H1 (cell line): ENCODE results near the gene LTB4R. TPM values are rescaled to one million over a fixed set of nuclear protein-coding genes. Genes with fewer than 3 reads are reported as not detected.

Experiments used
- CTCF ChIA-PET: fragments of 300-600 bp; sonication (Branson Sonifier 250); formaldehyde crosslinking; loops from one replicate; lab custom pipeline; 2021; ENCODE audit not compliant: partially characterized antibody; lab: Charles Lee
- POLR2A ChIA-PET: fragments of 300-600 bp; sonication (Branson Sonifier 250); formaldehyde crosslinking; loops from one replicate; lab custom pipeline; 2021; ENCODE audit warnings: inconsistent platforms; ENCODE audit not compliant: partially characterized antibody; lab: Charles Lee
- DNase-seq, 2 experiments: peaks; one replicate each; pipeline versions ENCODE4 v3.0.0 to v3.0.0-alpha.2; 2010 to 2022; ENCODE audit warnings: low spot score in 2 of 2, low read depth in 1 of 2, mixed read lengths in 1 of 2
- FAIRE-seq: peaks from 2 replicates; lab custom pipeline; 2011; peaks lifted over from hg19 to GRCh38; lab: Jason Lieb, UNC
- H2AFZ ChIP-seq: 2 replicates; pipeline ENCODE4 v1.8.1; 2012; ENCODE audit warnings: low read length, inconsistent platforms
- H2AK5ac ChIP-seq: 2 replicates; pipeline ENCODE4 v1.6.1; 2013; ENCODE audit warnings: low read depth, low read length
- H2BK120ac ChIP-seq: replicated peaks from 2 replicates; pipeline ENCODE3; 2013; ENCODE audit warnings: low read depth, low read length, inconsistent platforms
- H2BK12ac ChIP-seq: 2 replicates; pipeline ENCODE4 v1.6.1; 2013; ENCODE audit warnings: low read depth, low read length
- H2BK15ac ChIP-seq: 2 replicates; pipeline ENCODE4 v1.6.1; 2013; ENCODE audit warnings: low read length
- H2BK20ac ChIP-seq: 2 replicates; pipeline ENCODE4 v1.6.1; 2013; ENCODE audit warnings: low read length
- H2BK5ac ChIP-seq: 2 replicates; pipeline ENCODE4 v1.6.1; 2013; ENCODE audit warnings: low read depth, low read length
- H3K14ac ChIP-seq: 2 replicates; pipeline ENCODE4 v1.6.1; 2013; ENCODE audit warnings: inconsistent platforms; ENCODE audit not compliant: insufficient read length
- H3K18ac ChIP-seq: 2 replicates; pipeline ENCODE4 v1.6.1; 2013; ENCODE audit warnings: low read length; ENCODE audit errors: extremely low read depth
- H3K23ac ChIP-seq: 2 replicates; pipeline ENCODE4 v1.6.1; 2013; ENCODE audit warnings: inconsistent platforms; ENCODE audit not compliant: insufficient read length
- H3K23me2 ChIP-seq: 2 replicates; pipeline ENCODE4 v1.6.1; 2013; ENCODE audit warnings: low read depth, low read length
- H3K27ac ChIP-seq: 2 replicates; pipeline ENCODE4 v1.6.1; 2011; ENCODE audit warnings: low read depth, low read length, inconsistent platforms
- H3K27me3 ChIP-seq, 4 experiments: replicated peaks in 1 of 4; 1 replicate in 1 of 4; 2 replicates in 3 of 4; pipeline versions ENCODE4 v1.6.1 to v1.8.1; 2011 to 2013; ENCODE audit warnings: low read length in 3 of 4, mild to moderate bottlenecking in 3 of 4, inconsistent platforms in 2 of 4, mixed read lengths in 2 of 4, moderate library complexity in 1 of 4; ENCODE audit not compliant: control insufficient read depth in 3 of 4, insufficient read depth in 3 of 4; ENCODE audit errors: extremely low read depth in 1 of 4
- H3K36me3 ChIP-seq, 4 experiments: 2 replicates each; pipeline versions ENCODE4 v1.6.1 to v1.8.1; 2011 to 2013; ENCODE audit warnings: mild to moderate bottlenecking in 4 of 4, low read length in 3 of 4, moderate library complexity in 2 of 4, control low read depth in 1 of 4, inconsistent platforms in 1 of 4; ENCODE audit not compliant: insufficient read depth in 4 of 4, control insufficient read depth in 2 of 4
- H3K4ac ChIP-seq: replicated peaks from 2 replicates; pipeline ENCODE3; 2013; ENCODE audit warnings: low read length, low read depth, mixed read lengths, inconsistent platforms; ENCODE audit not compliant: insufficient read length
- H3K4me1 ChIP-seq, 4 experiments: replicated peaks in 1 of 4; 1 replicate in 1 of 4; 2 replicates in 3 of 4; pipeline versions ENCODE4 v1.6.1 to v1.8.1; 2011 to 2013; ENCODE audit warnings: low read length in 3 of 4, inconsistent platforms in 2 of 4, mixed read lengths in 1 of 4; ENCODE audit not compliant: insufficient read depth in 4 of 4, control insufficient read depth in 3 of 4
- H3K4me2 ChIP-seq, 2 experiments: 2 replicates each; pipeline versions ENCODE4 v1.6.1 to v1.8.1; 2011 to 2013; ENCODE audit warnings: low read depth in 2 of 2, low read length in 2 of 2, control low read depth in 1 of 2, inconsistent platforms in 1 of 2, mild to moderate bottlenecking in 1 of 2; ENCODE audit not compliant: insufficient read depth in 1 of 2
- H3K4me3 ChIP-seq, 4 experiments: fragments of 200-600, 300-600 bp in 1 of 4; sonication (generic), shearing (Covaris generic), sonication (Bioruptor Twin) in 1 of 4; 2 replicates each; pipeline versions ENCODE4 v1.5.1 to v1.8.1; 2011 to 2016; ENCODE audit warnings: low read length in 4 of 4, low read depth in 3 of 4, control low read depth in 2 of 4, inconsistent platforms in 2 of 4, mild to moderate bottlenecking in 2 of 4, mixed read lengths in 1 of 4, moderate library complexity in 1 of 4; ENCODE audit not compliant: insufficient read depth in 2 of 4; ENCODE audit errors: extremely low read depth in 1 of 4
- H3K56ac ChIP-seq: replicated peaks from 2 replicates; pipeline ENCODE3; 2013; ENCODE audit warnings: low read depth, mild to moderate bottlenecking, mixed read lengths, low read length, inconsistent platforms; ENCODE audit not compliant: insufficient read length
- H3K79me1 ChIP-seq: 2 replicates; pipeline ENCODE4 v1.6.1; 2013; ENCODE audit warnings: low read depth, low read length, control low read depth
- H3K79me2 ChIP-seq, 2 experiments: 2 replicates each; pipeline versions ENCODE4 v1.6.1 to v1.8.1; 2012 to 2013; ENCODE audit warnings: low read length in 2 of 2, mild to moderate bottlenecking in 2 of 2, inconsistent platforms in 1 of 2; ENCODE audit not compliant: insufficient read depth in 2 of 2, control insufficient read depth in 1 of 2
- H3K9ac ChIP-seq, 4 experiments: replicated peaks in 1 of 4; 1 replicate in 1 of 4; 2 replicates in 3 of 4; pipeline versions ENCODE4 v1.6.1 to v1.8.1; 2011 to 2013; ENCODE audit warnings: low read depth in 3 of 4, low read length in 3 of 4, control low read depth in 2 of 4, mild to moderate bottlenecking in 2 of 4, moderate library complexity in 2 of 4, inconsistent platforms in 1 of 4; ENCODE audit errors: extremely low read depth in 1 of 4
- H3K9me3 ChIP-seq, 2 experiments: 2 replicates each; pipeline versions ENCODE4 v1.6.1 to v1.8.1; 2012 to 2013; ENCODE audit warnings: mild to moderate bottlenecking in 2 of 2, moderate library complexity in 2 of 2, control low read depth in 1 of 2, inconsistent platforms in 1 of 2, low read depth in 1 of 2, low read length in 1 of 2, mixed read lengths in 1 of 2; ENCODE audit not compliant: insufficient read depth in 2 of 2
- H4K20me1 ChIP-seq, 2 experiments: replicated peaks in 1 of 2; 2 replicates each; pipeline versions ENCODE3 to v1.8.1; 2011 to 2013; ENCODE audit warnings: inconsistent platforms in 2 of 2, low read length in 2 of 2, mild to moderate bottlenecking in 1 of 2; ENCODE audit not compliant: insufficient read depth in 2 of 2, control insufficient read depth in 1 of 2
- H4K5ac ChIP-seq: 2 replicates; pipeline ENCODE4 v1.6.1; 2013; ENCODE audit warnings: low read length, low read depth, mixed read lengths, inconsistent platforms; ENCODE audit not compliant: insufficient read length
- H4K8ac ChIP-seq: 2 replicates; pipeline ENCODE4 v1.8.0; 2013; ENCODE audit warnings: mild to moderate bottlenecking, moderate library complexity, low read length, inconsistent platforms; ENCODE audit not compliant: insufficient read depth; ENCODE audit errors: extremely low read depth
- H4K91ac ChIP-seq: replicated peaks from 2 replicates; pipeline ENCODE3; 2013; ENCODE audit warnings: low read length, mixed read lengths, inconsistent platforms; ENCODE audit not compliant: insufficient read length
- CHD2 ChIP-seq: IDR thresholded peaks from 2 replicates; pipeline ENCODE4 v1.6.1; 2012; ENCODE audit warnings: low read length, improper control_type of control experiment
- EP300 ChIP-seq, 2 experiments: IDR thresholded peaks; 1 replicate in 1 of 2; 2 replicates in 1 of 2; pipeline ENCODE4 v1.6.1; 2011 to 2012; ENCODE audit warnings: low read depth in 2 of 2, low read length in 2 of 2, mild to moderate bottlenecking in 2 of 2, borderline replicate concordance in 1 of 2, inconsistent platforms in 1 of 2, moderate library complexity in 1 of 2
- HDAC2 ChIP-seq, 2 experiments: fragments of 300-600 bp in 1 of 2; sonication (generic) in 1 of 2; IDR thresholded peaks; 2 replicates each; pipeline ENCODE4 v1.6.1; 2011 to 2012; ENCODE audit warnings: low read depth in 2 of 2, low read length in 2 of 2, mild to moderate bottlenecking in 2 of 2, moderate library complexity in 2 of 2, borderline replicate concordance in 1 of 2, inconsistent platforms in 1 of 2
- JUND ChIP-seq: IDR thresholded peaks from 2 replicates; pipeline ENCODE4 v1.6.1; 2011; ENCODE audit warnings: mild to moderate bottlenecking, improper control_type of control experiment, low read length
- KDM5A ChIP-seq: fragments of 200-600 bp; IDR thresholded peaks from 2 replicates; pipeline ENCODE4 v1.7.1; 2012; ENCODE audit warnings: mild to moderate bottlenecking, low read length, inconsistent platforms, mixed read lengths
- MAX ChIP-seq: IDR thresholded peaks from 2 replicates; pipeline ENCODE4 v1.6.1; 2012; ENCODE audit warnings: inconsistent platforms
- PHF8 ChIP-seq: fragments of 200-600 bp; sonication (generic); conservative IDR thresholded peaks from 2 replicates; pipeline ENCODE4 v1.7.1; 2012; ENCODE audit warnings: low read depth, mild to moderate bottlenecking, inconsistent platforms, low read length, moderate library complexity
- TAF1 ChIP-seq: IDR thresholded peaks from 2 replicates; pipeline ENCODE4 v1.6.1; 2011; ENCODE audit warnings: mild to moderate bottlenecking, low read depth, low read length
- TCF12 ChIP-seq: IDR thresholded peaks from 2 replicates; pipeline ENCODE4 v1.6.1; 2011; ENCODE audit warnings: low read depth, mild to moderate bottlenecking, low read length
- ZNF274 ChIP-seq: IDR thresholded peaks from 2 replicates; pipeline ENCODE4 v1.7.0; 2012; ENCODE audit warnings: low read length, borderline replicate concordance; ENCODE audit errors: extremely low read depth
- WGBS, 2 experiments: shearing (Covaris generic) in 1 of 2; methylation state at CpG; one replicate each; pipeline versions ENCODE4 v1.1.6 to v1.1.7; 2013 to 2015; ENCODE audit warnings: low lambda C conversion rate in 2 of 2, mixed read lengths in 2 of 2, inconsistent platforms in 1 of 2, low coverage in 1 of 2, missing lambda C conversion rate in 1 of 2; ENCODE audit not compliant: insufficient replicate concordance in 2 of 2, insufficient coverage in 1 of 2, insufficient read length in 1 of 2; ENCODE audit errors: extremely low coverage in 1 of 2, missing lambda C conversion rate in 1 of 2; 5-methylcytosine and 5-hydroxymethylcytosine counted together
- polyA plus RNA-seq, 7 experiments: library from polyadenylated mRNA; depleted of rRNA in 3 of 7; stranded (reverse) in 5 of 7; unstranded in 2 of 7; fragments of >200 nt in 5 of 7; fragments of 200-250 nt in 2 of 7; gene quantifications; 1 replicate in 5 of 7; 2 replicates in 1 of 7; 4 replicates in 1 of 7; pipeline versions ENCODE4 v1.2.1 to v1.2.3, GENCODE V29; 2011 to 2013; ENCODE audit warnings: missing spikeins in 2 of 7, mixed read lengths in 2 of 7
- total RNA-seq: library from RNA; stranded (reverse); fragmentation: NEBNext Ultra II Directional; extraction: Animal tissue kit (Norgen Biotek cat#: 25700); gene quantifications from 2 replicates; pipeline ENCODE4 v1.2.1, GENCODE V29; 2021

Gene LTB4R
- total and polyA plus RNA-seq, 2 of the 8 experiments (the other 6 are each of a cell fraction or from before 2014, with no cell fraction given) = 4.1 to 6.7 TPM

DNA sequence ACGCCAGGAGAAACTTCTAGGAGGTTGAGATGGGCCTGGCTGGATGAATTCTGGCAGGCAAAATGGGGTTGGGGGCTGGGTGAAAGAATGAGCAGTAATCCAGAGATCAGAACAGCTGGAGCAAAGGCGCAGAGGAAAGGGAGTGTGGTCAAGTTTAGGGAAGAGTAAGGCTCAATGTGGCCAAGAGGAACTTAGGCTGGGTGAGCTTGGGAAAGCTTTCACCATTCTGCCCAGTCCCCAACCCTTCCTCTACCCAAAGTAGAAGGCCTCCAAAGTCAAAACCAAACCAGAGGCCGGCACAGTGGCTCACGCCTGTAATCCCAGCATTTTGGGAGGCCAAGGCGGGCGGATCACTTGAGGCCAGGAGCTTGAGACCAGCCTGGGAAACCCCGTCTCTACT is 29.7 kb upstream of the LTB4R start:
- H3K4me3 ChIP-seq = no peak overlapping the region
- no peak overlapping the region for H4K8ac ChIP-seq
- H3K9me3 ChIP-seq = no peaks in the 10 kb centered on the region
- CTCF ChIA-PET = interaction anchor here (1.2 to 11.5 kb wide), 8 partner anchors 10 to 39 kb away, joined by 4 to 137 read pairs (median 32); partner anchors contain the start of genes CIDEB, DHRS1, LTB4R2 and NOP9
- POLR2A ChIA-PET = interaction anchor here (0.6 to 3.8 kb wide), 6 partner anchors 10 to 1073 kb away, joined by 3 to 25 read pairs (median 3); partner anchors contain the start of gene RABGGTA
- H3K79me2 ChIP-seq = no peaks in the 10 kb centered on the region
- no peaks in the 10 kb centered on the region for H3K23me2 ChIP-seq
- no peak overlapping the region for H3K27ac ChIP-seq
- WGBS, 2 experiments = 91% methylated on average over 7 of the region's 7 CpGs; no CpG with 5 or more reads in 1 of the 2 experiments
- H2BK5ac ChIP-seq = no peak overlapping the region
- no peak overlapping the region for H4K91ac ChIP-seq
- H2AFZ ChIP-seq = no peak overlapping the region
- H3K23ac ChIP-seq = no peak overlapping the region
- H3K27me3 ChIP-seq = no peaks in the 10 kb centered on the region
- H3K4me1 ChIP-seq = no peaks in the 10 kb centered on the region
- H2BK120ac ChIP-seq = no peak overlapping the region
- H3K56ac ChIP-seq = no peak overlapping the region
- no peak overlapping the region for H2BK20ac ChIP-seq
- H3K79me1 ChIP-seq = no peaks in the 10 kb centered on the region; the same call in 1 of the 2 replicates
- no peaks in the 10 kb centered on the region for H3K36me3 ChIP-seq
- no peak overlapping the region for H3K4me2 ChIP-seq
- no peak overlapping the region for H2AK5ac ChIP-seq
- H3K4ac ChIP-seq = no peak overlapping the region
- FAIRE-seq (no peak), DNase-seq (no peak)
- no peak overlapping the region for H2BK15ac ChIP-seq
- no peak overlapping the region for H3K14ac ChIP-seq
- peaks cover 0 to 3% of the 10 kb centered on the region in 2 experiments for H4K20me1 ChIP-seq
- no peak overlapping the region for H4K5ac ChIP-seq
- H3K9ac ChIP-seq = no peak overlapping the region
- no peak overlapping the region for H3K18ac ChIP-seq
- no peak overlapping the region for H2BK12ac ChIP-seq
- no peak for TF ChIP-seq JUND
- no peak for TF ChIP-seq ZNF274
- TF ChIP-seq PHF8 = no peak
- TF ChIP-seq MAX = no peak
- no peak for TF ChIP-seq EP300 (IDR thresholded peaks at IDR 0.05; ENCODE audit: borderline replicate concordance in 1 of 2, low read depth in 2 of 2, low read length in 2 of 2)
- TF ChIP-seq KDM5A = no peak
- no peak for TF ChIP-seq CHD2
- no peak for TF ChIP-seq TAF1
- no peak for TF ChIP-seq TCF12
- no peak for TF ChIP-seq HDAC2 (IDR thresholded peaks at IDR 0.05; ENCODE audit: borderline replicate concordance in 1 of 2, low read depth in 2 of 2, low read length in 2 of 2)
